AG04450 (cell line): ENCODE results near the gene TTYH3. TPM values are rescaled to one million over a fixed set of nuclear protein-coding genes. Genes with fewer than 3 reads are reported as not detected.

Experiments
- CTCF ChIA-PET: fragments of 300-600, 350-600 bp; formaldehyde crosslinking; extraction: SDS; loops from one replicate; lab custom pipeline; 2022; ENCODE audit warnings: antibody characterized with exemption, inconsistent platforms; lab: Charles Lee
- POLR2A ChIA-PET: fragments of 350-600 bp; formaldehyde crosslinking; extraction: SDS; loops from one replicate; lab custom pipeline; 2021; ENCODE audit warnings: antibody characterized with exemption, inconsistent platforms; lab: Yijun Ruan, JAX
- DNase-seq: peaks from one replicate; pipeline ENCODE4 v3.0.0-alpha.2; 2011; ENCODE audit warnings: low read depth, low spot score
- H3K27ac ChIP-seq: one replicate; pipeline ENCODE4 v1.5.1; 2012; ENCODE audit warnings: low read depth, low read length, control low read depth
- H3K27me3 ChIP-seq: one replicate; pipeline ENCODE4 v1.6.0; 2012; ENCODE audit warnings: low read length; ENCODE audit not compliant: control insufficient read depth, insufficient read depth
- H3K4me3 ChIP-seq: 2 replicates; pipeline ENCODE4 v1.5.1; 2011; ENCODE audit warnings: mild to moderate bottlenecking, low read depth, low read length, control low read depth
- H3K9me3 ChIP-seq: 2 replicates; pipeline ENCODE4 v1.5.1; 2012; ENCODE audit warnings: low read length; ENCODE audit not compliant: control insufficient read depth, insufficient read depth
- polyA plus RNA-seq: library from polyadenylated mRNA; depleted of rRNA; stranded (reverse); fragments of >200 nt; gene quantifications from 2 replicates; pipeline ENCODE4 v1.2.3, GENCODE V29; 2011
- TF ChIP-seq, protein P1 (sequence below): IDR thresholded peaks from 2 replicates; pipeline ENCODE4 v1.5.1; 2011; ENCODE audit warnings: low read depth, low read length, control low read depth, inconsistent platforms

Gene TTYH3
- polyA plus RNA-seq, 1 experiment, result 30.8 TPM

GRCh38 chr7:2610466-2610865, 21.3 kb upstream of the TTYH3 start:
- ChIA-PET POLR2A (no interaction called here), CTCF (no interaction called here)
- Histone ChIP-seq H3K27me3 (no peaks in the 10 kb centered on the region), H3K27ac (no peak overlapping the region), H3K4me3 (no peak overlapping the region), H3K9me3 (no peaks in the 10 kb centered on the region)
- no peak for DNase-seq
- TF ChIP-seq, protein P1, sequence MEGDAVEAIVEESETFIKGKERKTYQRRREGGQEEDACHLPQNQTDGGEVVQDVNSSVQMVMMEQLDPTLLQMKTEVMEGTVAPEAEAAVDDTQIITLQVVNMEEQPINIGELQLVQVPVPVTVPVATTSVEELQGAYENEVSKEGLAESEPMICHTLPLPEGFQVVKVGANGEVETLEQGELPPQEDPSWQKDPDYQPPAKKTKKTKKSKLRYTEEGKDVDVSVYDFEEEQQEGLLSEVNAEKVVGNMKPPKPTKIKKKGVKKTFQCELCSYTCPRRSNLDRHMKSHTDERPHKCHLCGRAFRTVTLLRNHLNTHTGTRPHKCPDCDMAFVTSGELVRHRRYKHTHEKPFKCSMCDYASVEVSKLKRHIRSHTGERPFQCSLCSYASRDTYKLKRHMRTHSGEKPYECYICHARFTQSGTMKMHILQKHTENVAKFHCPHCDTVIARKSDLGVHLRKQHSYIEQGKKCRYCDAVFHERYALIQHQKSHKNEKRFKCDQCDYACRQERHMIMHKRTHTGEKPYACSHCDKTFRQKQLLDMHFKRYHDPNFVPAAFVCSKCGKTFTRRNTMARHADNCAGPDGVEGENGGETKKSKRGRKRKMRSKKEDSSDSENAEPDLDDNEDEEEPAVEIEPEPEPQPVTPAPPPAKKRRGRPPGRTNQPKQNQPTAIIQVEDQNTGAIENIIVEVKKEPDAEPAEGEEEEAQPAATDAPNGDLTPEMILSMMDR, result no peak

GRCh38 chr7:2610898-2611297, 20.9 kb upstream of the TTYH3 start:
- Histone ChIP-seq H3K27me3 (no peaks in the 10 kb centered on the region), H3K27ac (no peak overlapping the region), H3K9me3 (no peaks in the 10 kb centered on the region), H3K4me3 (no peak overlapping the region)
- TF ChIP-seq, protein P1, result no peak
- DNase-seq, result no peak
- ChIA-PET CTCF (interaction anchor here (0.6 to 1.0 kb wide), 2 partner anchors 11 to 99 kb away, joined by 3 to 4 read pairs; no protein-coding TSS in a partner anchor), POLR2A (no interaction called here)

GRCh38 chr7:2611401-2611800, 20.4 kb upstream of the TTYH3 start:
- DNase-seq, result no peak
- H3K27ac ChIP-seq, result no peak overlapping the region
- ChIA-PET POLR2A (no interaction called here), CTCF (interaction anchor here (0.6 to 1.0 kb wide), 2 partner anchors 10 to 98 kb away, joined by 3 to 4 read pairs; no protein-coding TSS in a partner anchor)
- no peaks in the 10 kb centered on the region for H3K9me3 ChIP-seq
- H3K27me3 ChIP-seq, result no peaks in the 10 kb centered on the region
- TF ChIP-seq, protein P1, result no peak
- H3K4me3 ChIP-seq, result no peak overlapping the region

- TF ChIP-seq, protein P1, result no peak
- ChIA-PET POLR2A (interaction anchor here (0.5 kb wide), 1 partner anchor 91 kb away, joined by 4 read pairs; no protein-coding TSS in a partner anchor), CTCF (interaction anchor here (1.0 kb wide), 1 partner anchor 98 kb away, joined by 3 read pairs; no protein-coding TSS in a partner anchor)
- Histone ChIP-seq H3K27me3 (no peaks in the 10 kb centered on the region), H3K27ac (no peak overlapping the region), H3K9me3 (no peaks in the 10 kb centered on the region), H3K4me3 (no peak overlapping the region)
- no peak for DNase-seq
Measured at GRCh38 chr7:2611922-2612321, 19.9 kb upstream of the TTYH3 start.

DNA sequence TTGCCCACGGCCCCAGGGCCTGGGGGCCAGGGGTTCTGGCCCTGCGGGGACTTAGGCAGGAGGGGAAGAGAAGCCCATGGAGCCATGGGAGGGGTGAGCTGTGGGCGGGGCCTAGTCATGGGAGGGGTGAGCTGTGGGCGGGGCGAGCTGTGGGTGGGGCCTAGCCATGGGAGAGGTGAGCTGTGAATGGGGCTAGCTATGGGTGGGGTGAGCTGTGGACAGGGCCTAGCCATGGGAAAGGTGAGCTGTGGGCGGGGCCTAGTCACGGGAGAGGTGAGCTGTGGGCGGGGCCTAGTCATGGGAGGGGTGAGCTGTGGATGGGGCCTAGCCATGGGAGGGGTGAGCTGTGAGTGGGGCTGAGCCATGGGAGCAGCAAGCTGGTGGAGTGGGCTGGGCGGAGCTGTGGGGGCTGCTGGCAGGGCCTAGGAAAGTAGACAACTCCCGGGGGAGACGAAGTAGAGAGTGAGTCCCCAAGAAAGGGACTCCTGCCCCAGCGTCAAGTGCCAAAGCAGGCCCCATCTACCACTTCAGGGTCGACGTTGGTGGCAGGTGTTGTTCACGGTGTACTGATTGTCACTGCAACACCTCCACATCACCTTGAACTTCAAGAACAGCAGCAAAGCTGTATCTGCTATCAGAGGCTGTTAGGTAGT, 19.2 kb upstream of the TTYH3 start:
- Histone ChIP-seq H3K9me3 (no peaks in the 10 kb centered on the region), H3K27me3 (no peaks in the 10 kb centered on the region), H3K27ac (no peak overlapping the region), H3K4me3 (no peak overlapping the region)
- TF ChIP-seq, protein P1, result no peak
- CTCF ChIA-PET, result no interaction called here
- POLR2A ChIA-PET, result interaction anchor here (0.5 kb wide), 1 partner anchor 92 kb away, joined by 4 read pairs; no protein-coding TSS in a partner anchor
- DNase-seq, result no peak
